ENCODE results near the gene PGBD2.
"Not testable (repeated sequence)": the region's sequence is repeated elsewhere in the genome, so short reads cannot be mapped to it uniquely, and the experiment has no call there.

PGBD2 gene

DNA sequence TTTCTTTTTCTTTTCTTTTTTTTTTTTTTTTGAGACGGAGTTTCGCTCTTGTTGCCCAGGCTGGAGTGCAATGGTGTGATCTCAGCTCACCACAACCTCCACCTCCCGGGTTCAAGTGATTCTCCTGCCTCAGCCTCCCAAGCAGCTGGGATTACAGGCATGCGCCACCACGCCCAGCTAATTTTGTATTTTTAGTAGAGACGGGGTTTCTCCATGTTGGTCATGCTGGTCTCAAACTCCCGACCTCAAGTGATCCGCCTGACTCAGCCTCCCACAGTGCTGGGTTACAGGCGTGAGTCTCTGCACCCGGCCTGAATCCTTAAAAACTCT lies 16.2 kb upstream of the PGBD2 start:
- not testable (repeated sequence) for DNase-seq (ENCODE audit: low read depth in 2 of 2)

DNA sequence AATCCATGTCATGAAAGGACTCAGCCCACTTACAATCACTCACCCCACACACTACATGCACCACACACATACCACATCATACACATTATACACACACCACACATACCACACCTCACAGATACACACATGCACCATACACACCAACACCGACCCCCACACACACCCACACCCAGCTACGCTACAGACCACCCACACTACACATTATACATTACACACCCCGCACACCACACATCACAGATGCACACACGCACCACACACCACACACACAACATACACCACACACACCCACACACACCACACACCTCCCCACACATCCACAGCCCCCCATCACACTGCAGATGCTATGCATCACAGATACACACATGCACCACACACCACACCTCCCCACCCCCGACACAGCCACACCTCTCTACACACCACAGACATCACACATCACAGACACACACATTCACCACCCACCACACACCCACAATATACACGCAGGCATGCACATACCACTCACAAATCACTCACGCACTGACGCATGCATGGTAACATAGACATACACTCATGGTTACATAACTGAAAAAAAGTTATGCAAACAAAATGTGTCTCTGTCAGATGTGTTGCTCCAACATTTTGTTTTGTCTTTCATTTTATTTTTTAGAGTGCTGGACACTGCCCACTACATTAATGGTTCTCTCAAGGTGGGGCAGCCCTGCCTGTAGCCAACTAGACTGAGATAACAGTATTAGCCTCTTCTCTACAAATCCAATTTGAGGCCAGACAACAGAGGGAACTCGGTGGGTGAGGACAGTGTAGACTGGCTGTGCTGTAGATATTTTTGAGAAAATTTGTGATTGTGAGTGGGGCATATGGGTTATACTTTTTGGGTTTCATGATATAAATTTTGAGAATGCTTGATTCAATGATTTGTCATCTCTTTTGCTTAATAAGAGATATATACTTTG lies 15.2 kb upstream of the PGBD2 start:
- no peak for DNase-seq (ENCODE audit: low read depth in 2 of 2)

DNA sequence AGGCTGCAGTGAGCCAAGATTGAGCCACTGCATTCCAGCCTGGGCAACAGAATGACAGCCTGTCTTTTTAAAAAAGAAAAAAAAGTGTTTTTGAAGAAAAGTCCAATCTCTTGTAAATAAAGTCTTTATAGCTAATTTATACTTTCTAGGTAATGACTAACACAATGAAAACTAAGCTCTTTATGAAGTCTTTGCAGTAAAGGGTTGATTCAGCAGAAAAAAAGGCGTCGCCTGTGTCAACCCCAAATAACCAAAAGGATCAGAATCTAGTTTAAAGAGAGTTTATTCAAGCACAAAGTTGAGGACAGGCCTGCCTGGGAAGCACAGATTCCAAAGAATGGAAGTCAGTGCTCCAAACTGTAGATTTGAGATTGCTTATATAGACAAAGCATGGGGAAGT lies 14.3 kb upstream of the PGBD2 start:
- no peak for DNase-seq (ENCODE audit: low read depth in 2 of 2)

DNA sequence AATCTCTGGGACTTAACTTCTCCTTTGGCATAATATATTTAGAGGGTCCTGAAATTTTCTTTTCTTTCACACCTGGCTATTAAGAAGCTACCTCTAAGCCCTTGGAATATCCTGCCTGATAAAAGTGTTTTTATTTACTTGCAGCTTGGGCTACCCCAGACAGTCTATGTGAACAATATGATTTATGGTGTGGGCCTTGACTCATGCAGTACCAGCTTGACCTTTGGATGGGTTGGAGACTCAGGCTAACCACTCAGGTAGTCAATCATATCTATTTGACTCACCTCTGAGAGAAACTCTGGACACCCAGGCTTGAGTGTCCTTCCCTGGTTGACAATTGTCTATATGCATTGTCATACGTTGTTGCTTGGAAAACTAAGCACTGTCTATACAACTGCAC lies 13.4 kb upstream of the PGBD2 start:
- no peak for DNase-seq (ENCODE audit: low read depth in 2 of 2)

DNA sequence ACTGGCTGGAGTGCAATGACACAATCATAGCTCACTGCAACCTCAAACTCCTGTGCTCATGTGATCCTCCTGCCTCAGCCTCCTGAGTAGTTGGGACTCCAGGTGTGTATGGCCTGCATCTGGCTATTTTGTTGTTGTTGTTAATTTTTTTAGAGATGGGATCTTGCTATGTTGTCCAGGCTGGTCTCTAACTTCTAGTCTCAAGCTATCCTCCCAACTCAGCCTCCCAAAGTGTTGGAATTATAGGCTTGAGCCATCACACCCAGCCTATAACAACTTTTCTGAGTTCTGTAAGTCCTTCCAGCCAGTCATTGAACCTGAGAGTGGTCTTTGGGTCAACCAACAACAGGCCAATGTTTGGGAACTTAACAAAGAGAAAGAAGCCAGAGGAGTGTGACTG lies 11.2 kb upstream of the PGBD2 start:
- no peak for DNase-seq (ENCODE audit: low read depth in 2 of 2)

DNA sequence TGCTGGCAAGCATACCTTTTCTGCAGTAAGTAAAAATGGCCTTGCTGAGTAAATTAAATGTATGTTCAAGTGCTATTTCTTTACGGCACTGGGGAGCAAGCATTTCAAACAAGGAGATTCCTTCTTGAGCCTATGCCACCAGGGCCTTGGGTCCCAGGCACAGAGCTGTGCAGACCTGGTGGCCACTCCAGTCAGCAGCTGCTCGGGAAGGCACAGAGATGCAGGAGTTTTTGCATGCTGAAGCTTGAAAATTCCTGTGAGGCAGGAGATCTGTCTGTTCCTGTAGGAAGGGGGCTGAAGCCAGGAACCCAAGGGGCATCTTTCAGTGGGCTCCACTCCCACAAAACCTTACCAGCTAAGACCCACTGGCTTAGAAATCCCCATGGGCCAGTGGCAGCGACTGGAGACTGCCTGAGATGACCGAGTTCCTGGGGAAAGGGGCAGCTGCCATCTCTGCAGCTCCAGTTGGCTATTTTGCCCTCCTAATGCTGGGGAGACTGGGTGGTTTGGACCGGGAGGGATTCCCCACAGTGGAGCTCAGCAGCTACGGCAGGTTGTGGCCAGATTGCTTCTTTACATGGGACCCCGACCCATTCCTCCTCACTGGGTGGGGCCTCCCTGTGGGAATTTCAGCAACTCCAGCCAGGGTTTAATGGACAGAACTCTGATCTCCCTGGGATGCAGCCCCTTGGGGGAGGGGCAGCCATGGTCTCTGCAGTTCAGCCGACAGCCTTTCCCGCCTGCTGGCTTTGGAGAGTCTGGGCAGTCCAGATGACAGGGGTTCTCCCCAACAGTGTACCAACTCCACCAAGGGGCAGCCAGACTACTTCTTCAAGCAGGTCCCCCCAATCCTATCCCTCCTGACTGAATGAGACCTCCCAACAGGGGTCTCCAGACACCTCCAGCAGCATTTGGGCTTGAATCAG lies 8.4 kb upstream of the PGBD2 start:
- no peak for DNase-seq (ENCODE audit: low read depth in 2 of 2)

DNA sequence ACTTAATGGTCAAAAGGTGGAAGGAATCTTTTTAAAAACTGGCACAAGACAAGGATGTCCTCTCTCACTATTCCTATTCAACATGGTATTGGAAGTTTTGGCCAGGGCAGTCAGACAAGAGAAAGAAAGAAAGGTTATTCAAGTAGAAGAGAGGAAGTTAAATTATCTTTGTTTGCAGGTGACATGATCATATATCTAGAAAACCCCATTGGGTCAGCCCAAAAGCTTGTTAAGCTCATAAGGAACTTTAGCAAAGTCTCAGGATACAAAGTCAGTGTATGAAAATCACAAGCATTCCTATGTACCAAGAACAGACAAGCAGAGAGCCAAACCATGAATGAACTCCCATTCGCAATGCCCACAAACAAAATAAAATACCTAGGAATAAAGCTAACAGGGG lies 5.4 kb upstream of the PGBD2 start:
- no peak for DNase-seq (ENCODE audit: low read depth in 2 of 2)

DNA sequence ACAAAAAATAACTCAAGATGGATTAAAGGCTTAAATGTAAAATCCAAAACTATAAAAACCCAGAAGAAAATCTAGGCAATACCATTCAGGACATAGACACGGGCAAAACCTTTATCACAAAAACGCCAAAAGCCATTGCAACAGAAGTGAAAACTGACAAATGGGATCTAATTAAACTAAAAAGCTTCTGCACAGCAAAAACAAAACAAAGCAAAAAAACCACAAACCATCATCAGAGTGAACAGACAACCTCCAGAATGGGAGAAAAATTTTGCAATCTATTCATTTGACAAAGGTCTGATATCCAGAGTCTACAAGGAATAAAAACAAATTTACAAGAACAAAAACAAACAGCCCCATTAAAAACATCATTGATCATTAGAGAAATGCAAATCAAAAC lies 4.5 kb upstream of the PGBD2 start:
- no peak for DNase-seq (ENCODE audit: low read depth in 2 of 2)

DNA sequence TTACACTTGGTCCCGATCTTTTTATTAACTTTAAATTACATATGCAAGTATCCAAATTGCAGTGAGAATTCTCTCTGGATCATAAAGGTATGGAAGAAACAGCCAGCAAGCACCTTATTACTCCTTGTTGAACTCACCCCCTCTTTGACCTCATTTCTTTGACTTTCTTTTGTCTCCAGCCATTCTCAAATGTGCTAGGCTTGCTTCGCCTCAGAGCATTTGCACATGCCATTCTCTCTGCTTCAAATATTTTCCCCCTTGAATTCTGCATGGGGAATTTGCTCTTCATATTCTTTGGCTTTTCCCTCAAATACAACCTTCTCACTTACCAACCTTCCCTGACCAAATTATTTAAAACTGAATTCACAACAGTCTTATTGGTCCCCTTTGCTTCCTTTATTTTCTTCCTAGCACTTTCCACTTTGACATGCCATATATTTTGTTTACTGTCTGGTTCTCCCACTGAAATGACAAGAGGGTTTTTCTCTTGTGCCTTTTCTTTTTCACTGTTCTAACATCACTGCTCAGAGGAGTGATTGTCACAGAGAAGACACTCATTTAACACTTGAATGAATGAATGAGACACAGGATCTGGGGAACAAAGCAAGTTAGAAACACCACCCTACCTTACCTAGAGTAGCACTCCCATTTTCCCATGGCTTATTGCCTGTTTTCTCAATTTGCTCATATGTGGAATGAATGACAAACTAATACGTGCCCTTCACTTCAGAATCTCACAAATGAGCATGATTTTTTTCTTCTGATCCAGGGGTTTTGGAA lies 1.4 kb upstream of the PGBD2 start:
- DNase-seq (ENCODE audit: low read depth in 2 of 2): no peak

DNA sequence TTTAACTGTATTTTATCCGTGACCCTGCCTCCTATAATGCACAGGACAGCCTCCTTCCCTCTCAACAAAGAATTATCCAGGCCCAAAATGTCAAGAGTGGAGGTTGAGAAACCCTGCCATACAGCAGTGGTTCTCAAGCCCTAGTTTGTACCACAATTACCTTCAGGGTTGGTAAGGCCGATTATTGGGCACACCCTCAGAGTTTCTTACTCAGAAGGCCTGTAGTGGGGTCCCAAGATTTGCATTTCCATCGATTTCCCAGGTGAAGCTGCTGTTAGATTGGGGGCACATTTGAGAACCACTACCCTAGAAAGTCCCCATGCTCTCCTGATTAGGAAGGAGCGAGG lies 400 bp upstream of the PGBD2 start:
- no peak for DNase-seq (ENCODE audit: low read depth in 2 of 2)

DNA sequence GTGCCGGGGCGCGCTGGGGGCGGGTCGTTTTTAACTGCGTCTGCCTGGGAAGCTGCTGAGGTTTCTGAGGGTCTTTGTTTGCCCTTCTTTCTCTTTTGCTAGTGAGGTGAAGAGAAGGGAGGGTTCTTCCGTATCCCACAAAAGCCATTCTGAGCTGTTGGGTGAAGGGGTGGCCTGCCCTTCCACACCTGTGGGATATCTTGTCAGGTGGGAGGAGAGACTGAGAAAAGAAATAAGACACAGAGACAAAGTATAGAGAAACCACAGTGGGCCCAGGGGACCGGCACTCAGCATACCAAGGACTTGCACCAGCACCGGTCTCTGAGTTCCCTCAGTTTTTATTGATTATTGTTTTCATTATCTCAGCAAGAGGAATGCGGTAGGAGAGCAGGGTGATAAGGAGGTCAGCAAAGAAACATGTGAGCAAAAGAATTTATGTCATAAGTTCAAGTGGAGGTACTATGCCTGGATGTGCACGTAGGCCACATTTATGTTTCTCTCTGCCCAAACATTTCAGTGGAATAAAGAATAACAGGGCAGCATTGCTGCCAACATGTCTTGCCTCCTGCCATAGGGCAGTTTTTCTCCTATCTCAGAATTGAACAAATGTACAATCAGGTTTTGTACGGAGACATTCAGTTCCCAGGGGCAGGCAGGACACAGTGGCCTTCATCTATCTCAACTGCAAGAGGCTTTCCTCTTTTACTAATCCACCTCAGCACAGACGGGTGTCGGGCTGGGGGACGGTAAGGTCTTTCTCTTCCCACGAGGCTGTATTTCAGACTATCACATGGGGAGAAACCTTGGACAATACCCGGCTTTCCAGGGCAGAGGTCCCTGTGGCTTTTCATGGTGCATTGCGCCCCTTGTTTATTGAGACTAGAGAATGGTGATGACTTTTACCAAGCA lies 972 bp downstream of the PGBD2 start:
- no peak for DNase-seq (ENCODE audit: low read depth in 2 of 2)

DNA sequence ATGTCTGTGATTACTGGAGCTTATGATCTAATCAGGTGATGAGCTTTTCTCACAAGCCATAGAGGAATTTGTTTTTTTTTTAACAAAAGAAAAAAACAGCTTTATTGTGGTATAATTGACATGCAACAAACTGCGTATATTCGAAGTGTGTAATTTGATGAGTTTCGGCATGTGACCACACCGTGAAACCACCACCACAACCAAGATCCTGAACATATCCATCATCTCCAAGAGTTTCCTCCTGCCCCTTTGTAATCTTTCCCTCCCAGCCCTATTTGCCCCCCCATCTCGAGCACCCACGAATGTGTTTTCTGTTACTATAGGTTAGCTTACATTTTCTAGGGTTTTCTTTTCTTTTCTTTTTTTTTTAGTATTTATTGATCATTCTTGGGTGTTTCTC lies 4.7 kb downstream of the PGBD2 start:
- no peak for DNase-seq (ENCODE audit: low read depth in 2 of 2)

DNA sequence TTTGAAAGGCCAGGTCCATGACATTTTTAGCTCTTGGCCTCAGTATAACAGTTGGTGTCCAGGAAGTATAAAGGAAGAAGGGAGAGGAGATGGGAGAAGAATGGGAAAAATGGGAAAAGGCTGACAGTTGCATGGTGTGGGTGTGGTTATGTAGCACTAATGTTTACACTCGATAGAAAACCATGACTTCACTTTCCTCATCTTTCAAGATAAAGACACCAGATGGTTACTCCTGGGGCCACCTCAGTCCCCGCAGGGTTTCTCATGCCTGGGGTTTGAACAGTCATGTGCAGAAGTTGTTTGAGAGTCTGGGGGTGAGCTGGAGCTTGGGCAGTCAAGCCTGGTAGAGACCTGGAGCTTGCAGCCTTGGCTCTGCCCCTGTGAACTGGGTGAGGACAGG lies 7.9 kb downstream of the PGBD2 start:
- no peak for DNase-seq (ENCODE audit: low read depth in 2 of 2)

DNA sequence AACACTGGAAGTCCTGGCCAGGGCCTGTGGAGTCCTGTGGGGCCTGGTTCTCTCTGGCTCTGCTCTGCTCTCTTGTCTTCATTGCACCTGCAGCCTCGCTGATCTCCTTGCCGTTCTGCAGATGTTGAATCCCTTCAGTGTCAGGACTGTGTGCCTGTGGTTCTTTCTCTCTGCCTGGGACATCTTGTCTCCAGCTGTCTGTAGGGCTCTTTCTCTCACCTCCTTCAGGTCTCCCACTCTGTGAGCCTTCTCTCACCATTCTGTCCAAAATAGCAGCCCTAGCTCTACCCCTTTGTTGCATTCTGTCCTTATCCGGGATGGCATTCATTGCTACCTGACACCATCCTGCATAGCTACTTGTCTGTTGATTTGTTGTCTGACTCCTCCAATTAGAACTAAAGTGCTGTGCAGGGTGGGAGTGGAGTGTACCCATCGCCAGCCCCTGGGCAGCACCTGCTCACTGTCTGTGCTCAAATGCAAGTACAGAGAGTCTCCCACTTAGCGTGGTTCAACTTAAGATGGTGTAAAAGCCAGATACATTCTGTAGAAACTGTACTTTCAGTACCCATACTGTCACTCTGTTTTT lies 8.9 kb downstream of the PGBD2 start:
- DNase-seq (ENCODE audit: low read depth in 2 of 2): no peak

DNA sequence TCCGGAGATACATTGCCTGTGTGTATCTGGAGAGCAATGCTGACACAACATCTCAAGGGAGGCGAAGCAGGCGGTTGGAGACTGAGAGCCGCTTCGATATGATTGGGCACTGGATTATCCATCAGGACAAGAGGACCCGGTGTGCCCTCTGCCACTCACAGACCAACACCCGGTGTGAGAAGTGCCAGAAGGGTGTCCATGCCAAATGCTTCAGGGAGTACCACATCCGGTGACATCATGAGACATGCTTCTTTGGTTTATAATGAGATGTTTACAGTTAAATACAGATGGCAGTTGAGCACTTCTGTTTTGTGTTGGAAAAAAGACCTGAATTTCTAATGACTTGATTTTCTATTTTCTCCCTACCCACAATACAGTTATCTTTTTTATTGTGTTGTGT lies 12.1 kb downstream of the PGBD2 start:
- DNase-seq (ENCODE audit: low read depth in 2 of 2): no peak

DNA sequence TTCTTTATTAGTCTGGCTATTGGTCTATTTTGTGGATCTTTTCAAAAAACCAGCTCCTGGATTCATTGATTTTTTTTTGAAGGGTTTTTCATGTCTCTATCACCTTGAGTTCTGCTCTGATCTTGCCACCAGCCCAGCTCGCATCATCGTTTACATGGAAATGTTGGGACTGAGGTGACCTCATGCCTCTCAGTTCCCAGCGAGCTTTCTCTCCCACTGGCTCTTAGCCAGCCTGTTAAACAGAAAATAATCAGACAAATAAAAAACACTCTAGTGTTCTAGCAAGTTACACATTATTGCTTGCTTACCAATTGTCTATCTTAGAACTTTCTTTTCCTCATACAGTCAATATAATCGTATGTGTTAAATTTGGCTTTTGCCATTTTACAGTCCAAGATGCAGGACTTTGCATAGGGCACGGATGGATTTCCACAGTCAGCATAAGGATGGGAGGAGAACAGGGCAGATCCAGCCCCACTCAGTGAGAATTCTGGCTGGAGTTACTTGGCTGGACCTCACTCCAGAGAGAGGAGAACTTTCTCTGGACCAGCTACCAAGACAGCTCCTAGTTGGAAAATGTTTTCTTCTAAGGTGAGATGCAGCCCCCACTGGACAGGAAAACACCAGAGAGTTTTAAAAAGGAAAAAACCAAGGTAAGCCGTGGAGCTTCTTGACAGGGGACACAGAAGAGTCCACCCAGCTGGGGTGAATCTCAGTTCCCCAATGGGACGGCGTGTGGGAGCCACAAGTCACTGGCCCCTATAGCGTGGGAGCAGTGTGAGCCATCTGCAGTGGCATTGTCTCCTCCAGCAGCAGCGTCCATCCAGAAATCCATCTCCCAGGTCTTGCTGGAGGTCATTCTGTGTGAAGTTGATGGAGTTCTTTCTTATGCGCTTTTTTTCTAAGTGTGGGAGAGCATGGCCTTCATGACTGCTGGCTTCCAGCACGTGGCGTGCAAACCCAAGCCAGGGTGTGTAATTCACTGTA lies 17.6 kb downstream of the PGBD2 start:
- DNase-seq (ENCODE audit: low read depth in 2 of 2): no peak

DNA sequence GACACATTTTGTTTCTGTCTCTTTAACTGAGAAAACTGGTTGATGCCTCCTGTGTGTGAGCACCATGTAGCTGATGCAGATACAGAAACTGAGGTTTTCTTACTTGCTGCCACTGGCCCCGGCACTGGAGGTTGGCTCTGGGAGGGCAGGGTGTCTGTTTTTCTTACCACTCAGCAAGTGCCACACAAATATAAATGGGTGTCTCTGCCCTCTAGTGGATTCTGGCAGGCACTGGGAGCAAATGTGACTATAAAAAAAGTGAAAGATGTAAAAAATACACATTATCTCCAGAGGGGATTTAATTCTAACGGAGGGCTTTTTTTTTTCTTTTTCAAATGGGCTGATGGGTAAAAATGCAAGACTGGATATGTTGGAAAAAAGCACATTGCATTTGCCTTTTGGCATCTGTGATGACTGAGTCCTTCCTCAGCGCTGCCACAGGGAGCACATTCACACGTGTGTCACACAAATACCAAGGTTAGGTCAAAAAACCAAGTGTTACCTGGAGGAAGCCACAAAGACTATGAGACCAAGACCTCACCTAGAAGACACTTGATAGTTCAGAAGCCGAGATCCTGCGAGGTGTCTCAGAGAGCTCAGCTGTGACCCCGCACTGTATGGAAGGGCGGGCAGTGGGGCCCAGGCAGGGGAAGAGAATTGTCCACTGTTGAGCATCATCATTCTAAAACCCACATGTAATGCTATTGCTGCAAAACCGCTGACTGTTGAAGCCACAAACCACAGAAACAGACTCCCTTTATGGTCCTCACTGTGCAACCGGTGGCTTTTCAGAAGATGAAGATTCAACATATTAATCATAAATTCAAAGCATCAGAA lies 18.9 kb downstream of the PGBD2 start:
- DNase-seq (ENCODE audit: low read depth in 2 of 2): no peak

DNA sequence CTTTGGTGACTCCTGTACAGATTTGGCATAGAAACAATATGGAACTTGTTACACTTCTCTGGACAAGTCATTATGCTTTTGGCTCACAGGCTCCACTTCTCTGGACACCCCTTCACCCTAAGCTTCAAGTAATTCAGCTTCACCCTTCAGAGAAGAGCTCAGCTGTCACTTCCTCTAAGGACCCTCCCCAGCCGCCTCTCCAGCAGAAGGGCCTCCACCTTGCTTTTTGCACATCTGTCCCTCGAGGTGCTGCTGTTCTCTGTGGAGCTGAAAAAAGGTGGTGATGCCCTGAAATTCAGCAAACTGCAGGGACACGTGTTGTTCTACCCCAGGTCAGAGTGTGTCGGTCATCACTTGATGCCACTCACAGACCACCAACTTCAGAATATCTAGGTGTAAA lies 19.8 kb downstream of the PGBD2 start:
- DNase-seq (ENCODE audit: low read depth in 2 of 2): not testable (repeated sequence)
